22Rv1 (cell line): ENCODE measurements around the gene ANKH.

Experiments
- ZFX ChIP-seq: fragments of 450-650 bp; IDR thresholded peaks from 2 replicates; pipeline ENCODE4 v1.6.1; 2017; ENCODE audit warnings: antibody characterized with exemption, borderline replicate concordance
- TF ChIP-seq, protein P1 (sequence below): fragments of 450-650 bp; IDR thresholded peaks from 2 replicates; pipeline ENCODE4 v1.5.1; 2017; ENCODE audit warnings: mild to moderate bottlenecking

DNA sequence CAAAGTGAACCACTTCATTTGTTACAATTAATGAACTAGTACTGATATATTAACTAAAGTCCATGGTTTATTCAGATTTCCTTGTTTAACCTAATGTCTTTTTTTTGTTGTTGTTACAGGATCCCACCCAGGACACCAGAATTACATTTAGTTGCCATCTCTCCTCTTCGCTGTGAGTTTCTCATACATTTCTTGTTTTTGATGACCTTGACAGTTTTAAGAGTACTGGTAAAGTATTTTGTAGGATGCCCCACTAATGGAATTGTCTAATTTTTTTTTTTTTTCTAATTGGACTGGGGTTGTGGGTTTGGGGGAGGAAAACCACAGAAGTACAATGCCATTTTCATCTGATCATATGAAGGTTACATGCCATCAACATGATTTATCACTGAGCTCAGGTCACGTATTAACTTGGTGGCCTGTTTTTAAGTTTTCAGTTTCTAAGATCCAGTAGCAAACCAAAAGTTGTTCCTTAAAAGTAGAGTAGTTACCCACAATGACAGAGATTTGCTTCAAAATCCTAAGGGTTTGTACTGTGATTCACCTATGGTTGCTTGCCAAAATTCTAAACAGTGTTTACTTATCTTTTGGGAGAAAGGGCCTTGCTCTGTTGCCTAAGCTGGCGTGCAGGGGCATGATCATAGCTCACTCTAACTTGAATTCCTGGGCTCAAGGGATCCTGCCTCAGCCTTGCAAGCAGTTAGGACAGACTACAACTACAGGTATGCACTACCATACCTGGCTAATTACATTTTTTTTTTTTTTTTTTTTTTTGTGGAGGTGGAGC, 211.6 kb downstream of the ANKH start:
- TF ChIP-seq, protein P1, sequence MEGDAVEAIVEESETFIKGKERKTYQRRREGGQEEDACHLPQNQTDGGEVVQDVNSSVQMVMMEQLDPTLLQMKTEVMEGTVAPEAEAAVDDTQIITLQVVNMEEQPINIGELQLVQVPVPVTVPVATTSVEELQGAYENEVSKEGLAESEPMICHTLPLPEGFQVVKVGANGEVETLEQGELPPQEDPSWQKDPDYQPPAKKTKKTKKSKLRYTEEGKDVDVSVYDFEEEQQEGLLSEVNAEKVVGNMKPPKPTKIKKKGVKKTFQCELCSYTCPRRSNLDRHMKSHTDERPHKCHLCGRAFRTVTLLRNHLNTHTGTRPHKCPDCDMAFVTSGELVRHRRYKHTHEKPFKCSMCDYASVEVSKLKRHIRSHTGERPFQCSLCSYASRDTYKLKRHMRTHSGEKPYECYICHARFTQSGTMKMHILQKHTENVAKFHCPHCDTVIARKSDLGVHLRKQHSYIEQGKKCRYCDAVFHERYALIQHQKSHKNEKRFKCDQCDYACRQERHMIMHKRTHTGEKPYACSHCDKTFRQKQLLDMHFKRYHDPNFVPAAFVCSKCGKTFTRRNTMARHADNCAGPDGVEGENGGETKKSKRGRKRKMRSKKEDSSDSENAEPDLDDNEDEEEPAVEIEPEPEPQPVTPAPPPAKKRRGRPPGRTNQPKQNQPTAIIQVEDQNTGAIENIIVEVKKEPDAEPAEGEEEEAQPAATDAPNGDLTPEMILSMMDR, result no peak
- TF ChIP-seq ZFX, result no peak
